H9 (cell line): ENCODE results near the gene RET. TPM values are rescaled to one million over a fixed set of nuclear protein-coding genes. Genes with fewer than 3 reads are reported as not detected.

Source experiments
- DNase-seq: peaks from one replicate; pipeline ENCODE4 v3.0.0-alpha.2; 2017
- H2AFZ ChIP-seq: one replicate; pipeline ENCODE4 v1.6.1; 2013; ENCODE audit warnings: mild to moderate bottlenecking, low read length, control low read depth, moderate library complexity
- H2AK5ac ChIP-seq: 2 replicates; pipeline ENCODE4 v1.6.1; 2013; ENCODE audit warnings: low read length, control low read depth, mixed read lengths; ENCODE audit not compliant: insufficient read length
- H2BK120ac ChIP-seq: one replicate; pipeline ENCODE4 v1.6.1; 2013; ENCODE audit warnings: low read depth, mild to moderate bottlenecking, low read length, control low read depth, inconsistent platforms; ENCODE audit not compliant: poor library complexity, severe bottlenecking
- H2BK12ac ChIP-seq: 2 replicates; pipeline ENCODE4 v1.6.1; 2013; ENCODE audit warnings: low read length, control low read depth, mixed read lengths, low read depth; ENCODE audit not compliant: insufficient read length
- H2BK15ac ChIP-seq: 2 replicates; pipeline ENCODE4 v1.6.1; 2013; ENCODE audit warnings: low read depth, low read length, control low read depth
- H2BK20ac ChIP-seq: one replicate; pipeline ENCODE4 v1.6.1; 2013; ENCODE audit warnings: low read depth, mild to moderate bottlenecking, low read length, control low read depth, inconsistent platforms; ENCODE audit not compliant: poor library complexity, severe bottlenecking
- H2BK5ac ChIP-seq: 2 replicates; pipeline ENCODE4 v1.6.1; 2013; ENCODE audit warnings: low read length, control low read depth, mixed read lengths; ENCODE audit not compliant: insufficient read length
- H3K14ac ChIP-seq: 2 replicates; pipeline ENCODE4 v1.6.1; 2013; ENCODE audit warnings: low read length, control low read depth; ENCODE audit not compliant: insufficient read depth
- H3K18ac ChIP-seq: 2 replicates; pipeline ENCODE4 v1.6.1; 2013; ENCODE audit warnings: low read depth, mild to moderate bottlenecking, mixed read lengths, low read length, control low read depth; ENCODE audit not compliant: insufficient read length
- H3K23ac ChIP-seq: 2 replicates; pipeline ENCODE4 v1.6.1; 2013; ENCODE audit warnings: low read length, control low read depth, mixed read lengths, low read depth; ENCODE audit not compliant: insufficient read length
- H3K23me2 ChIP-seq: 2 replicates; pipeline ENCODE4 v1.6.1; 2013; ENCODE audit warnings: low read depth, mild to moderate bottlenecking, mixed read lengths, low read length, control low read depth; ENCODE audit not compliant: insufficient read length, poor library complexity, severe bottlenecking
- H3K27ac ChIP-seq: 2 replicates; pipeline ENCODE4 v1.5.1; 2013; ENCODE audit warnings: low read length, control low read depth, mixed read lengths, low read depth; ENCODE audit not compliant: insufficient read length
- H3K27me3 ChIP-seq: 2 replicates; pipeline ENCODE4 v1.6.1; 2013; ENCODE audit warnings: low read length, control low read depth, inconsistent platforms; ENCODE audit not compliant: insufficient read depth
- H3K4ac ChIP-seq: 2 replicates; pipeline ENCODE4 v1.6.1; 2013; ENCODE audit warnings: low read depth, mild to moderate bottlenecking, control low read depth, inconsistent platforms, low read length, moderate library complexity
- H3K4me1 ChIP-seq: 2 replicates; pipeline ENCODE4 v1.6.1; 2013; ENCODE audit warnings: low read length, control low read depth, inconsistent platforms; ENCODE audit not compliant: insufficient read depth
- H3K4me2 ChIP-seq: 2 replicates; pipeline ENCODE4 v1.6.1; 2013; ENCODE audit warnings: low read length, control low read depth, mixed read lengths; ENCODE audit not compliant: insufficient read length, insufficient read depth
- H3K56ac ChIP-seq: 2 replicates; pipeline ENCODE4 v1.6.1; 2013; ENCODE audit warnings: low read depth, mild to moderate bottlenecking, mixed read lengths, low read length, control low read depth; ENCODE audit not compliant: insufficient read length
- H3K79me1 ChIP-seq: 2 replicates; pipeline ENCODE4 v1.6.1; 2013; ENCODE audit warnings: low read depth, mild to moderate bottlenecking, moderate library complexity, low read length, control low read depth, inconsistent platforms; ENCODE audit not compliant: insufficient read depth, poor library complexity, severe bottlenecking
- H3K79me2 ChIP-seq: 2 replicates; pipeline ENCODE4 v1.6.1; 2013; ENCODE audit warnings: low read length, control low read depth, inconsistent platforms; ENCODE audit not compliant: insufficient read depth
- H3K9ac ChIP-seq: 2 replicates; pipeline ENCODE4 v1.6.1; 2013; ENCODE audit warnings: low read length, control low read depth, mixed read lengths; ENCODE audit not compliant: insufficient read length; ENCODE audit errors: extremely low read depth
- H3K9me3 ChIP-seq: one replicate; pipeline ENCODE4 v1.6.1; 2013; ENCODE audit warnings: low read depth, low read length, inconsistent platforms; ENCODE audit not compliant: control insufficient read depth
- H3T11ph ChIP-seq: one replicate; pipeline ENCODE4 v1.6.1; 2013; ENCODE audit warnings: mild to moderate bottlenecking, low read length, control low read depth, inconsistent platforms
- H4K20me1 ChIP-seq: one replicate; pipeline ENCODE4 v1.6.1; 2013; ENCODE audit not compliant: control insufficient read depth, insufficient read length, insufficient read depth
- H4K5ac ChIP-seq: 2 replicates; pipeline ENCODE4 v1.6.1; 2013; ENCODE audit warnings: low read depth, mild to moderate bottlenecking, mixed read lengths, low read length, control low read depth; ENCODE audit not compliant: insufficient read length
- H4K8ac ChIP-seq: replicated peaks from 2 replicates; pipeline ENCODE4 v1.6.1; 2013; ENCODE audit warnings: low read length, control low read depth, mixed read lengths, low read depth; ENCODE audit not compliant: insufficient read length
- H4K91ac ChIP-seq: 2 replicates; pipeline ENCODE4 v1.6.1; 2013; ENCODE audit warnings: low read depth, mild to moderate bottlenecking, moderate library complexity, mixed read lengths, low read length, control low read depth; ENCODE audit not compliant: insufficient read length
- H3K27ac Mint-ChIP-seq, 3 experiments: 2 replicates in 2 of 3; 3 replicates in 1 of 3; pipeline ENCODE4 v1.8.0; 2020 to 2021; ENCODE audit warnings: mixed read lengths in 3 of 3, mild to moderate bottlenecking in 1 of 3, moderate library complexity in 1 of 3
- H3K27me3 Mint-ChIP-seq: 2 replicates; pipeline ENCODE4 v1.8.0; 2021; ENCODE audit warnings: low read depth, mild to moderate bottlenecking, moderate library complexity, mixed read lengths
- H3K36me3 Mint-ChIP-seq, 3 experiments: 2 replicates in 2 of 3; 3 replicates in 1 of 3; pipeline ENCODE4 v1.8.0; 2020 to 2021; ENCODE audit warnings: low read depth in 3 of 3, mixed read lengths in 3 of 3; ENCODE audit not compliant: insufficient read depth in 1 of 3
- H3K4me1 Mint-ChIP-seq, 2 experiments: 2 replicates each; pipeline ENCODE4 v1.8.0; 2020; ENCODE audit warnings: mixed read lengths in 2 of 2
- H3K4me3 Mint-ChIP-seq, 2 experiments: 2 replicates in 1 of 2; 3 replicates in 1 of 2; pipeline ENCODE4 v1.8.0; 2020 to 2021; ENCODE audit warnings: mild to moderate bottlenecking in 2 of 2, mixed read lengths in 2 of 2, moderate library complexity in 1 of 2
- H3K9me3 Mint-ChIP-seq, 2 experiments: 2 replicates in 1 of 2; 3 replicates in 1 of 2; pipeline ENCODE4 v1.8.0; 2020; ENCODE audit warnings: mild to moderate bottlenecking in 2 of 2, mixed read lengths in 2 of 2, moderate library complexity in 1 of 2
- WGBS: extraction: QIAGEN DNeasy Blood & Tissue Kit; methylation state at CpG from one replicate; pipeline ENCODE4 v1.1.7; 2013; ENCODE audit warnings: missing lambda C conversion rate, low lambda C conversion rate, mixed read lengths; ENCODE audit not compliant: insufficient read length; ENCODE audit errors: extremely low coverage; 5-methylcytosine and 5-hydroxymethylcytosine counted together
- total RNA-seq: library from RNA; stranded (reverse); gene quantifications from 2 replicates; pipeline ENCODE4 v1.2.1, GENCODE V29; 2021
- TF ChIP-seq, protein P1 (sequence below): fragments of 200-600 bp; sonication (generic); conservative IDR thresholded peaks from 3 replicates; pipeline ENCODE4 v1.8.0; 2021; ENCODE audit warnings: antibody characterized with exemption, mild to moderate bottlenecking

RET gene
- total RNA-seq, 1 experiment from 2014 or later = 12.2 TPM

DNA sequence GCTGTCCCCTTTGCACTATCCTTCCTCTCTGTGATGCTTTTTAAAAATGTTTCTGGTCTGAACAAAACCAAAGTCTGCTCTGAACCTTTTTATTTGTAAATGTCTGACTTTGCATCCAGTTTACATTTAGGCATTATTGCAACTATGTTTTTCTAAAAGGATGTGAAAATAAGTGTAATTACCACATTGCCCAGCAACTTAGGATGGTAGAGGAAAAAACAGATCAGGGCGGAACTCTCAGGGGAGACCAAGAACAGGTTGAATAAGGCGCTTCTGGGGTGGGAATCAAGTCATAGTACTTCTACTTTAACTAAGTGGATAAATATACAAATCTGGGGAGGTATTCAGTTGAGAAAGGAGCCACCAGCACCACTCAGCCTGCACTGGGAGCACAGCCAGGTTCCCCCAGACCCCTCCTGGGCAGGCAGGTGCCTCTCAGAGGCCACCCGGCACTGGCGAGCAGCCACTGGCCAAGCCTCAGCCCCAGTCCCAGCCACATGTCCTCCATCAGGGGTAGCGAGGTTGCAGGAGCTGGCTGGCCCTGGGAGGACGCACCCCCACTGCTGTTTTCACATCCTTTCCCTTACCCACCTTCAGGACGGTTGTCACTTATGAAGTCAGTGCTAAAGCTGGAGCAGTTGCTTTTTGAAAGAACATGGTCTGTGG, 50.0 kb downstream of the RET start:
- H3K27ac Mint-ChIP-seq = no peak overlapping the region
- Histone ChIP-seq H3T11ph (no peak overlapping the region), H2AK5ac (no peak overlapping the region), H2BK120ac (no peak overlapping the region), H3K23me2 (no peaks in the 10 kb centered on the region), H3K4me2 (no peak overlapping the region), H3K27me3 (no peaks in the 10 kb centered on the region), H3K79me1 (no peaks in the 10 kb centered on the region), H4K8ac (no peak overlapping the region), H2AFZ (no peak overlapping the region), H3K56ac (no peak overlapping the region), H3K14ac (no peak overlapping the region; the same call in 1 of the 2 replicates), H3K79me2 (no peaks in the 10 kb centered on the region), H2BK12ac (no peak overlapping the region), H3K23ac (no peak overlapping the region), H3K4ac (no peak overlapping the region), H3K9me3 (no peaks in the 10 kb centered on the region), H3K9ac (no peak overlapping the region), H3K18ac (no peak overlapping the region), H4K91ac (no peak overlapping the region), H3K4me1 (no peaks in the 10 kb centered on the region; the same call in 1 of the 2 replicates), H4K5ac (no peak overlapping the region), H3K27ac (no peak overlapping the region), H2BK5ac (no peak overlapping the region), H2BK15ac (no peak overlapping the region), H4K20me1 (no peaks in the 10 kb centered on the region), H2BK20ac (no peak overlapping the region)
- peaks cover 0 to 10% (median 7%) of the 10 kb centered on the region in 3 experiments; a peak in 4 of 7 replicates for H3K36me3 Mint-ChIP-seq
- TF ChIP-seq, protein P1, sequence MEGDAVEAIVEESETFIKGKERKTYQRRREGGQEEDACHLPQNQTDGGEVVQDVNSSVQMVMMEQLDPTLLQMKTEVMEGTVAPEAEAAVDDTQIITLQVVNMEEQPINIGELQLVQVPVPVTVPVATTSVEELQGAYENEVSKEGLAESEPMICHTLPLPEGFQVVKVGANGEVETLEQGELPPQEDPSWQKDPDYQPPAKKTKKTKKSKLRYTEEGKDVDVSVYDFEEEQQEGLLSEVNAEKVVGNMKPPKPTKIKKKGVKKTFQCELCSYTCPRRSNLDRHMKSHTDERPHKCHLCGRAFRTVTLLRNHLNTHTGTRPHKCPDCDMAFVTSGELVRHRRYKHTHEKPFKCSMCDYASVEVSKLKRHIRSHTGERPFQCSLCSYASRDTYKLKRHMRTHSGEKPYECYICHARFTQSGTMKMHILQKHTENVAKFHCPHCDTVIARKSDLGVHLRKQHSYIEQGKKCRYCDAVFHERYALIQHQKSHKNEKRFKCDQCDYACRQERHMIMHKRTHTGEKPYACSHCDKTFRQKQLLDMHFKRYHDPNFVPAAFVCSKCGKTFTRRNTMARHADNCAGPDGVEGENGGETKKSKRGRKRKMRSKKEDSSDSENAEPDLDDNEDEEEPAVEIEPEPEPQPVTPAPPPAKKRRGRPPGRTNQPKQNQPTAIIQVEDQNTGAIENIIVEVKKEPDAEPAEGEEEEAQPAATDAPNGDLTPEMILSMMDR = no peak
- H3K4me3 Mint-ChIP-seq = no peak overlapping the region
- no CpG with 5 or more reads among the region's 7 CpGs for WGBS
- H3K4me1 Mint-ChIP-seq = peaks cover 8 to 9% of the 10 kb centered on the region in 2 experiments
- peak; percentile 17 for DNase-seq
- no peaks in the 10 kb centered on the region; the same call in 1 of the 2 replicates for H3K27me3 Mint-ChIP-seq
- no peaks in the 10 kb centered on the region for H3K9me3 Mint-ChIP-seq
